H1 (cell line): Measurements from ENCODE around the gene OR6N2. TPM values are rescaled to one million over a fixed set of nuclear protein-coding genes. Genes with fewer than 3 reads are reported as not detected.

ENCODE experiments used
- CTCF ChIA-PET: fragments of 300-600 bp; sonication (Branson Sonifier 250); formaldehyde crosslinking; loops from one replicate; lab custom pipeline; 2021; ENCODE audit not compliant: partially characterized antibody; lab: Charles Lee
- POLR2A ChIA-PET: fragments of 300-600 bp; sonication (Branson Sonifier 250); formaldehyde crosslinking; loops from one replicate; lab custom pipeline; 2021; ENCODE audit warnings: inconsistent platforms; ENCODE audit not compliant: partially characterized antibody; lab: Charles Lee
- DNase-seq, 2 experiments: peaks; one replicate each; pipeline versions ENCODE4 v3.0.0 to v3.0.0-alpha.2; 2010 to 2022; ENCODE audit warnings: low spot score in 2 of 2, low read depth in 1 of 2, mixed read lengths in 1 of 2
- FAIRE-seq: peaks from 2 replicates; lab custom pipeline; 2011; peaks lifted over from hg19 to GRCh38; lab: Jason Lieb, UNC
- H2AFZ ChIP-seq: 2 replicates; pipeline ENCODE4 v1.8.1; 2012; ENCODE audit warnings: low read length, inconsistent platforms
- H2AK5ac ChIP-seq: 2 replicates; pipeline ENCODE4 v1.6.1; 2013; ENCODE audit warnings: low read depth, low read length
- H2BK120ac ChIP-seq: replicated peaks from 2 replicates; pipeline ENCODE3; 2013; ENCODE audit warnings: low read depth, low read length, inconsistent platforms
- H2BK12ac ChIP-seq: 2 replicates; pipeline ENCODE4 v1.6.1; 2013; ENCODE audit warnings: low read depth, low read length
- H2BK15ac ChIP-seq: 2 replicates; pipeline ENCODE4 v1.6.1; 2013; ENCODE audit warnings: low read length
- H2BK20ac ChIP-seq: 2 replicates; pipeline ENCODE4 v1.6.1; 2013; ENCODE audit warnings: low read length
- H2BK5ac ChIP-seq: 2 replicates; pipeline ENCODE4 v1.6.1; 2013; ENCODE audit warnings: low read depth, low read length
- H3K14ac ChIP-seq: 2 replicates; pipeline ENCODE4 v1.6.1; 2013; ENCODE audit warnings: inconsistent platforms; ENCODE audit not compliant: insufficient read length
- H3K18ac ChIP-seq: 2 replicates; pipeline ENCODE4 v1.6.1; 2013; ENCODE audit warnings: low read length; ENCODE audit errors: extremely low read depth
- H3K23ac ChIP-seq: 2 replicates; pipeline ENCODE4 v1.6.1; 2013; ENCODE audit warnings: inconsistent platforms; ENCODE audit not compliant: insufficient read length
- H3K23me2 ChIP-seq: 2 replicates; pipeline ENCODE4 v1.6.1; 2013; ENCODE audit warnings: low read depth, low read length
- H3K27ac ChIP-seq: 2 replicates; pipeline ENCODE4 v1.6.1; 2011; ENCODE audit warnings: low read depth, low read length, inconsistent platforms
- H3K27me3 ChIP-seq, 4 experiments: replicated peaks in 1 of 4; 1 replicate in 1 of 4; 2 replicates in 3 of 4; pipeline versions ENCODE4 v1.6.1 to v1.8.1; 2011 to 2013; ENCODE audit warnings: low read length in 3 of 4, mild to moderate bottlenecking in 3 of 4, inconsistent platforms in 2 of 4, mixed read lengths in 2 of 4, moderate library complexity in 1 of 4; ENCODE audit not compliant: control insufficient read depth in 3 of 4, insufficient read depth in 3 of 4; ENCODE audit errors: extremely low read depth in 1 of 4
- H3K36me3 ChIP-seq, 4 experiments: 2 replicates each; pipeline versions ENCODE4 v1.6.1 to v1.8.1; 2011 to 2013; ENCODE audit warnings: mild to moderate bottlenecking in 4 of 4, low read length in 3 of 4, moderate library complexity in 2 of 4, control low read depth in 1 of 4, inconsistent platforms in 1 of 4; ENCODE audit not compliant: insufficient read depth in 4 of 4, control insufficient read depth in 2 of 4
- H3K4ac ChIP-seq: replicated peaks from 2 replicates; pipeline ENCODE3; 2013; ENCODE audit warnings: low read length, low read depth, mixed read lengths, inconsistent platforms; ENCODE audit not compliant: insufficient read length
- H3K4me1 ChIP-seq, 4 experiments: replicated peaks in 1 of 4; 1 replicate in 1 of 4; 2 replicates in 3 of 4; pipeline versions ENCODE4 v1.6.1 to v1.8.1; 2011 to 2013; ENCODE audit warnings: low read length in 3 of 4, inconsistent platforms in 2 of 4, mixed read lengths in 1 of 4; ENCODE audit not compliant: insufficient read depth in 4 of 4, control insufficient read depth in 3 of 4
- H3K4me2 ChIP-seq, 2 experiments: 2 replicates each; pipeline versions ENCODE4 v1.6.1 to v1.8.1; 2011 to 2013; ENCODE audit warnings: low read depth in 2 of 2, low read length in 2 of 2, control low read depth in 1 of 2, inconsistent platforms in 1 of 2, mild to moderate bottlenecking in 1 of 2; ENCODE audit not compliant: insufficient read depth in 1 of 2
- H3K4me3 ChIP-seq, 4 experiments: fragments of 200-600, 300-600 bp in 1 of 4; sonication (generic), shearing (Covaris generic), sonication (Bioruptor Twin) in 1 of 4; 2 replicates each; pipeline versions ENCODE4 v1.5.1 to v1.8.1; 2011 to 2016; ENCODE audit warnings: low read length in 4 of 4, low read depth in 3 of 4, control low read depth in 2 of 4, inconsistent platforms in 2 of 4, mild to moderate bottlenecking in 2 of 4, mixed read lengths in 1 of 4, moderate library complexity in 1 of 4; ENCODE audit not compliant: insufficient read depth in 2 of 4; ENCODE audit errors: extremely low read depth in 1 of 4
- H3K56ac ChIP-seq: replicated peaks from 2 replicates; pipeline ENCODE3; 2013; ENCODE audit warnings: low read depth, mild to moderate bottlenecking, mixed read lengths, low read length, inconsistent platforms; ENCODE audit not compliant: insufficient read length
- H3K79me1 ChIP-seq: 2 replicates; pipeline ENCODE4 v1.6.1; 2013; ENCODE audit warnings: low read depth, low read length, control low read depth
- H3K79me2 ChIP-seq, 2 experiments: 2 replicates each; pipeline versions ENCODE4 v1.6.1 to v1.8.1; 2012 to 2013; ENCODE audit warnings: low read length in 2 of 2, mild to moderate bottlenecking in 2 of 2, inconsistent platforms in 1 of 2; ENCODE audit not compliant: insufficient read depth in 2 of 2, control insufficient read depth in 1 of 2
- H3K9ac ChIP-seq, 4 experiments: replicated peaks in 1 of 4; 1 replicate in 1 of 4; 2 replicates in 3 of 4; pipeline versions ENCODE4 v1.6.1 to v1.8.1; 2011 to 2013; ENCODE audit warnings: low read depth in 3 of 4, low read length in 3 of 4, control low read depth in 2 of 4, mild to moderate bottlenecking in 2 of 4, moderate library complexity in 2 of 4, inconsistent platforms in 1 of 4; ENCODE audit errors: extremely low read depth in 1 of 4
- H3K9me3 ChIP-seq, 2 experiments: 2 replicates each; pipeline versions ENCODE4 v1.6.1 to v1.8.1; 2012 to 2013; ENCODE audit warnings: mild to moderate bottlenecking in 2 of 2, moderate library complexity in 2 of 2, control low read depth in 1 of 2, inconsistent platforms in 1 of 2, low read depth in 1 of 2, low read length in 1 of 2, mixed read lengths in 1 of 2; ENCODE audit not compliant: insufficient read depth in 2 of 2
- H4K20me1 ChIP-seq, 2 experiments: replicated peaks in 1 of 2; 2 replicates each; pipeline versions ENCODE3 to v1.8.1; 2011 to 2013; ENCODE audit warnings: inconsistent platforms in 2 of 2, low read length in 2 of 2, mild to moderate bottlenecking in 1 of 2; ENCODE audit not compliant: insufficient read depth in 2 of 2, control insufficient read depth in 1 of 2
- H4K5ac ChIP-seq: 2 replicates; pipeline ENCODE4 v1.6.1; 2013; ENCODE audit warnings: low read length, low read depth, mixed read lengths, inconsistent platforms; ENCODE audit not compliant: insufficient read length
- H4K8ac ChIP-seq: 2 replicates; pipeline ENCODE4 v1.8.0; 2013; ENCODE audit warnings: mild to moderate bottlenecking, moderate library complexity, low read length, inconsistent platforms; ENCODE audit not compliant: insufficient read depth; ENCODE audit errors: extremely low read depth
- H4K91ac ChIP-seq: replicated peaks from 2 replicates; pipeline ENCODE3; 2013; ENCODE audit warnings: low read length, mixed read lengths, inconsistent platforms; ENCODE audit not compliant: insufficient read length
- BCL11A ChIP-seq, 2 experiments: IDR thresholded peaks; one replicate each; pipeline ENCODE4 v1.6.1; 2011; ENCODE audit warnings: low read depth in 2 of 2, low read length in 2 of 2, mild to moderate bottlenecking in 2 of 2
- SP1 ChIP-seq: IDR thresholded peaks from 2 replicates; pipeline ENCODE4 v1.6.1; 2011; ENCODE audit warnings: low read depth, low read length
- long read RNA-seq, 2 experiments: library from RNA in 1 of 2; library from capped mRNA in 1 of 2; stranded (forward); transcript quantifications; one replicate each; pipeline ENCODE4 v2.0.0, GENCODE V29; 2021; ENCODE audit warnings: inconsistent platforms in 1 of 2
- polyA minus RNA-seq, 3 experiments: library from RNA; depleted of rRNA, polyadenylated mRNA; stranded (reverse); fragments of >200 nt; gene quantifications; 1 replicate in 2 of 3; 2 replicates in 1 of 3; pipeline ENCODE4 v1.2.3, GENCODE V29; 2011
- polyA plus RNA-seq, 7 experiments: library from polyadenylated mRNA; depleted of rRNA in 3 of 7; stranded (reverse) in 5 of 7; unstranded in 2 of 7; fragments of >200 nt in 5 of 7; fragments of 200-250 nt in 2 of 7; gene quantifications; 1 replicate in 5 of 7; 2 replicates in 1 of 7; 4 replicates in 1 of 7; pipeline versions ENCODE4 v1.2.1 to v1.2.3, GENCODE V29; 2011 to 2013; ENCODE audit warnings: missing spikeins in 2 of 7, mixed read lengths in 2 of 7
- total RNA-seq: library from RNA; stranded (reverse); fragmentation: NEBNext Ultra II Directional; extraction: Animal tissue kit (Norgen Biotek cat#: 25700); gene quantifications from 2 replicates; pipeline ENCODE4 v1.2.1, GENCODE V29; 2021
- TF ChIP-seq, protein P1 (sequence below): IDR thresholded peaks from 2 replicates; pipeline ENCODE4 v1.6.1; 2012; ENCODE audit warnings: inconsistent platforms

Gene OR6N2, protein sequence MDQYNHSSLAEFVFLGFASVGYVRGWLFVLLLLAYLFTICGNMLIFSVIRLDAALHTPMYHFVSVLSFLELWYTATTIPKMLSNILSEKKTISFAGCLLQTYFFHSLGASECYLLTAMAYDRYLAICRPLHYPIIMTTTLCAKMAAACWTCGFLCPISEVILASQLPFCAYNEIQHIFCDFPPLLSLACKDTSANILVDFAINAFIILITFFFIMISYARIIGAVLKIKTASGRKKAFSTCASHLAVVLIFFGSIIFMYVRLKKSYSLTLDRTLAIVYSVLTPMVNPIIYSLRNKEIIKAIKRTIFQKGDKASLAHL
- total RNA-seq = not detected in 2 replicates
- not detected in 2 replicates for polyA plus RNA-seq (2011; rRNA removed)
- not detected for polyA plus RNA-seq (2011; cell fraction: cytosol; rRNA removed)
- not detected for polyA plus RNA-seq (2011; cell fraction: nucleus; rRNA removed)
- not detected in 4 replicates for polyA plus RNA-seq (2012, experiment 1 of 2)
- polyA plus RNA-seq (2012, experiment 2 of 2) = not detected
- not detected for polyA plus RNA-seq (2013, experiment 1 of 2)
- polyA plus RNA-seq (2013, experiment 2 of 2) = not detected
- not detected in 2 replicates for polyA minus RNA-seq (2011; rRNA and poly(A)+ RNA removed)
- polyA minus RNA-seq (2011; cell fraction: cytosol; rRNA and poly(A)+ RNA removed) = not detected
- polyA minus RNA-seq (2011; cell fraction: nucleus; rRNA and poly(A)+ RNA removed) = not detected
- long read RNA-seq, experiment 1 = 0 reads
- long read RNA-seq, experiment 2 = 0 reads

DNA sequence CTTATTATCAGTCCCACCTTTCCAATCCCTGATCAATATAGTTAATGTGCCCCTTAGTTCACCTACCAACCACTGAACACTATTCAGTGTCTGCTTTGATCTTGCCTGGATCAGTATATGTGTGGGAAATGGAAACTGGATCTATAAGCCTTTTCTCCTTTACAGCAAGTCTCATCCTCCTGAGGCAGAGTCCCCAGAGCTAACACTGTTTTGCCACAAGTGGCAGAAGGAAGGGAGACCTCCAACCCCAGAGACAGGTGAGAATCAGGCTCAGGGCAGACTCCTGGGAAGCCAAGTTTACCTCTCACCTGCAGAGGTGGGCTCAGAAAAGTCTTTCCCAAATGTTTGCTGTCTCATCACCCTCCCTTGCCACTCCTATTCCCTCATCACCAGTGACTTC lies at the start of gene OR6N2:
TSS of gene OR6N2 (minus strand) at position 101 of the 400 bp plus-strand sequence. CDS start 3,569 bp downstream, outside the sequence.
- Histone ChIP-seq H3K79me1 (no peaks in the 10 kb centered on the region), H4K8ac (no peak within 1 kb of the TSS), H2BK120ac (no peak within 1 kb of the TSS), H2BK20ac (no peak within 1 kb of the TSS), H3K4ac (no peak within 1 kb of the TSS), H3K9ac (no peak within 1 kb of the TSS), H4K91ac (no peak within 1 kb of the TSS), H4K20me1 (no peaks in the 10 kb centered on the region), H3K9me3 (no peaks in the 10 kb centered on the region), H3K4me3 (no peak within 1 kb of the TSS), H3K27me3 (no peaks in the 10 kb centered on the region), H2AFZ (peak within 1 kb of the TSS; percentile 46), H3K23me2 (no peaks in the 10 kb centered on the region; the same call in 1 of the 2 replicates), H3K4me2 (no peak within 1 kb of the TSS), H2AK5ac (no peak within 1 kb of the TSS), H3K18ac (no peak within 1 kb of the TSS), H4K5ac (no peak within 1 kb of the TSS), H3K4me1 (no peaks in the 10 kb centered on the region), H3K23ac (no peak within 1 kb of the TSS), H2BK12ac (no peak within 1 kb of the TSS), H3K56ac (no peak within 1 kb of the TSS), H3K79me2 (no peaks in the 10 kb centered on the region), H3K14ac (no peak within 1 kb of the TSS), H2BK15ac (no peak within 1 kb of the TSS), H3K36me3 (no peaks in the 10 kb centered on the region), H3K27ac (no peak within 1 kb of the TSS), H2BK5ac (no peak within 1 kb of the TSS)
- FAIRE-seq = no peak
- ChIA-PET POLR2A (no interaction called here), CTCF (no interaction called here)
- TF ChIP-seq BCL11A (IDR thresholded peaks at IDR 0.05; ENCODE audit: low read depth in 2 of 2, low read length in 2 of 2) (no peak), SP1 (no peak)
- TF ChIP-seq, protein P1, sequence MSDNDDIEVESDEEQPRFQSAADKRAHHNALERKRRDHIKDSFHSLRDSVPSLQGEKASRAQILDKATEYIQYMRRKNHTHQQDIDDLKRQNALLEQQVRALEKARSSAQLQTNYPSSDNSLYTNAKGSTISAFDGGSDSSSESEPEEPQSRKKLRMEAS = no peak
- DNase-seq = no peak
